HepG2 (cell line): ENCODE data around the gene RHBDD3. TPM values are rescaled to one million over a fixed set of nuclear protein-coding genes. Genes with fewer than 3 reads are reported as not detected.

Experiments used
- BORCS8-MEF2B ChIP-seq: sonication (generic); formaldehyde crosslinking; IDR thresholded peaks from 2 replicates; pipeline ENCODE4 v1.8.0; 2022; ENCODE audit warnings: mild to moderate bottlenecking, missing genetic modification reagents
- ETV6 ChIP-seq: sonication (generic); formaldehyde crosslinking; conservative IDR thresholded peaks from 2 replicates; pipeline ENCODE4 v1.4.0; 2020; ENCODE audit warnings: missing genetic modification reagents
- KLF11 ChIP-seq: IDR thresholded peaks from 2 replicates; pipeline ENCODE4 v1.6.1; 2016; ENCODE audit warnings: missing compliant biosample characterization
- NFIC ChIP-seq: IDR thresholded peaks from 2 replicates; pipeline ENCODE4 v1.6.1; 2012; ENCODE audit warnings: mild to moderate bottlenecking, low read length, inconsistent platforms
- PRPF4 ChIP-seq: fragments of 200-400 bp; formaldehyde crosslinking; IDR thresholded peaks from 2 replicates; pipeline ENCODE4 v1.6.1; 2016; ENCODE audit warnings: low read length, low read depth; ENCODE audit not compliant: poor library complexity, severe bottlenecking
- TAF1 ChIP-seq: sonication (generic); formaldehyde crosslinking; IDR thresholded peaks from 2 replicates; pipeline ENCODE4 v1.4.0; 2020; ENCODE audit warnings: missing genetic modification reagents
- ZBTB8A ChIP-seq: sonication (generic); formaldehyde crosslinking; IDR thresholded peaks from 2 replicates; pipeline ENCODE4 v1.4.0; 2020; ENCODE audit warnings: mild to moderate bottlenecking, low read depth, missing genetic modification reagents, borderline replicate concordance
- ZEB1 ChIP-seq: IDR thresholded peaks from 2 replicates; pipeline ENCODE4 v1.6.1; 2012; ENCODE audit warnings: mild to moderate bottlenecking, low read depth, inconsistent platforms; ENCODE audit not compliant: insufficient replicate concordance
- ZFP82 ChIP-seq: sonication (generic); formaldehyde crosslinking; IDR thresholded peaks from 2 replicates; pipeline ENCODE4 v1.5.1; 2020; ENCODE audit warnings: mild to moderate bottlenecking, missing genetic modification reagents, borderline replicate concordance
- ZNF207 ChIP-seq: fragments of 450-650 bp; IDR thresholded peaks from 2 replicates; pipeline ENCODE4 v1.6.1; 2016; ENCODE audit warnings: antibody characterized with exemption, borderline replicate concordance
- ZNF335 ChIP-seq: sonication (generic); formaldehyde crosslinking; IDR thresholded peaks from 2 replicates; pipeline ENCODE4 v1.4.0; 2020; ENCODE audit warnings: missing genetic modification reagents
- ZNF383 ChIP-seq: sonication (generic); formaldehyde crosslinking; IDR thresholded peaks from 2 replicates; pipeline ENCODE4 v1.4.0; 2020; ENCODE audit warnings: missing genetic modification reagents, mild to moderate bottlenecking, borderline replicate concordance
- ZNF75D ChIP-seq: sonication (generic); formaldehyde crosslinking; IDR thresholded peaks from 2 replicates; pipeline ENCODE4 v1.8.1; 2023; ENCODE audit warnings: missing genetic modification reagents, mild to moderate bottlenecking, borderline replicate concordance
- ZNF841 ChIP-seq: sonication (generic); formaldehyde crosslinking; IDR thresholded peaks from 2 replicates; pipeline ENCODE4 v1.8.1; 2023; ENCODE audit warnings: missing genetic modification reagents, borderline replicate concordance
- ZSCAN9 ChIP-seq: IDR thresholded peaks from 2 replicates; pipeline ENCODE4 v1.6.1; 2016; ENCODE audit warnings: borderline replicate concordance
- polyA plus RNA-seq, 8 experiments: library from polyadenylated mRNA; depleted of rRNA in 3 of 8; stranded (reverse) in 7 of 8; unstranded in 1 of 8; fragments of >200 nt; fragmentation: Illumina TruSeq in 4 of 8; extraction: Trizol in 4 of 8; gene quantifications; 2 replicates each; pipeline versions ENCODE4 v1.2.1 to v1.2.3, GENCODE V29; 2011 to 2016; ENCODE audit warnings: low read depth in 4 of 8, missing spikeins in 1 of 8, mixed read lengths in 1 of 8; ENCODE audit not compliant: insufficient read depth in 1 of 8
- total RNA-seq, 5 experiments: library from RNA; depleted of rRNA; stranded (reverse); fragments of >200 nt; fragmentation: Illumina TruSeq; extraction: Trizol; gene quantifications; 2 replicates each; pipeline ENCODE4 v1.2.3, GENCODE V29; 2016; ENCODE audit warnings: low read depth in 1 of 5
- TF ChIP-seq, protein P1 (sequence below): sonication (generic); formaldehyde crosslinking; IDR thresholded peaks from 2 replicates; pipeline ENCODE4 v1.4.0; 2020; ENCODE audit warnings: missing genetic modification reagents, borderline replicate concordance
- TF ChIP-seq, protein P2 (sequence below): sonication (generic); formaldehyde crosslinking; IDR thresholded peaks from 2 replicates; pipeline ENCODE4 v1.8.1; 2023; ENCODE audit warnings: mild to moderate bottlenecking, moderate library complexity, missing genetic modification reagents
- TF ChIP-seq, protein P3 (sequence below): fragments of 450-650 bp; IDR thresholded peaks from 2 replicates; pipeline ENCODE4 v1.6.1; 2017; ENCODE audit warnings: mild to moderate bottlenecking
- TF ChIP-seq, protein P4 (sequence below): sonication (generic); formaldehyde crosslinking; IDR thresholded peaks from 2 replicates; pipeline ENCODE4 v1.4.0; 2020; ENCODE audit warnings: missing genetic modification reagents

The RHBDD3 gene
- total and polyA plus RNA-seq, 2 of the 13 experiments (the other 11 are each of a cell fraction or from before 2014, with no cell fraction given), result 12.1 to 26.7 TPM

DNA sequence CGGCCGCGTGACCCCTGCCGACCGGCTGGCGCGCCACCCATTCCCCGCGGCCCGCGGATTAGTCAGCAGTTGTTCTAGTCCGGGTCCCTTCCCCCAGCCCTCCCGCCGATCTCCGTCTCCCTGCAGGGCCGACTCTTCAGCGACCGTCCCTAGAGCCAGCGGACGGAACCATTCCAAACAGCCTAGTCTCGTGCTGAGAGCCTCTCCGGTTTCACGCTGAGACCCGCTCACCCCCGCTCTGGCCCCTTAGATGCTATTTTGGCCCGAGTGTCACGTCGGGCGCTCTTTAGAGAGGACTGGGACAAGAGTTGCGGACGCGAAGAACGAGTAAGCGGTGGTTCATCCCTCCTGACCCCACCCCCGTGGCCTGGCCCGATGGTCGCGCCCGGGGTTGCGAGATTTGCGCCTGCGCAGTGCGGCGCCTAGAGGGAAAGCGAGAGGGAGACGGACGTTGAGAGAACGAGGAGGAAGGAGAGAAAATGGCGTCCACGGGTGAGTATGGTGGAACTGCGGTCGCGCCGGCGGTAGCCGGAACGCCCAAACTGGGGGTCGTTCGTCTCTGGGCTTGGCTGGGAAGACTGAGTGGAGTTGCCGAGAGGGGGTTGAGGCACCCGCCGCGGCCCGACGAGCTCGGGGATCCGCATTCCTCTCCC lies at the start of gene RHBDD3, which contains the start of gene EWSR1 (continued):
- TF ChIP-seq, protein P1, sequence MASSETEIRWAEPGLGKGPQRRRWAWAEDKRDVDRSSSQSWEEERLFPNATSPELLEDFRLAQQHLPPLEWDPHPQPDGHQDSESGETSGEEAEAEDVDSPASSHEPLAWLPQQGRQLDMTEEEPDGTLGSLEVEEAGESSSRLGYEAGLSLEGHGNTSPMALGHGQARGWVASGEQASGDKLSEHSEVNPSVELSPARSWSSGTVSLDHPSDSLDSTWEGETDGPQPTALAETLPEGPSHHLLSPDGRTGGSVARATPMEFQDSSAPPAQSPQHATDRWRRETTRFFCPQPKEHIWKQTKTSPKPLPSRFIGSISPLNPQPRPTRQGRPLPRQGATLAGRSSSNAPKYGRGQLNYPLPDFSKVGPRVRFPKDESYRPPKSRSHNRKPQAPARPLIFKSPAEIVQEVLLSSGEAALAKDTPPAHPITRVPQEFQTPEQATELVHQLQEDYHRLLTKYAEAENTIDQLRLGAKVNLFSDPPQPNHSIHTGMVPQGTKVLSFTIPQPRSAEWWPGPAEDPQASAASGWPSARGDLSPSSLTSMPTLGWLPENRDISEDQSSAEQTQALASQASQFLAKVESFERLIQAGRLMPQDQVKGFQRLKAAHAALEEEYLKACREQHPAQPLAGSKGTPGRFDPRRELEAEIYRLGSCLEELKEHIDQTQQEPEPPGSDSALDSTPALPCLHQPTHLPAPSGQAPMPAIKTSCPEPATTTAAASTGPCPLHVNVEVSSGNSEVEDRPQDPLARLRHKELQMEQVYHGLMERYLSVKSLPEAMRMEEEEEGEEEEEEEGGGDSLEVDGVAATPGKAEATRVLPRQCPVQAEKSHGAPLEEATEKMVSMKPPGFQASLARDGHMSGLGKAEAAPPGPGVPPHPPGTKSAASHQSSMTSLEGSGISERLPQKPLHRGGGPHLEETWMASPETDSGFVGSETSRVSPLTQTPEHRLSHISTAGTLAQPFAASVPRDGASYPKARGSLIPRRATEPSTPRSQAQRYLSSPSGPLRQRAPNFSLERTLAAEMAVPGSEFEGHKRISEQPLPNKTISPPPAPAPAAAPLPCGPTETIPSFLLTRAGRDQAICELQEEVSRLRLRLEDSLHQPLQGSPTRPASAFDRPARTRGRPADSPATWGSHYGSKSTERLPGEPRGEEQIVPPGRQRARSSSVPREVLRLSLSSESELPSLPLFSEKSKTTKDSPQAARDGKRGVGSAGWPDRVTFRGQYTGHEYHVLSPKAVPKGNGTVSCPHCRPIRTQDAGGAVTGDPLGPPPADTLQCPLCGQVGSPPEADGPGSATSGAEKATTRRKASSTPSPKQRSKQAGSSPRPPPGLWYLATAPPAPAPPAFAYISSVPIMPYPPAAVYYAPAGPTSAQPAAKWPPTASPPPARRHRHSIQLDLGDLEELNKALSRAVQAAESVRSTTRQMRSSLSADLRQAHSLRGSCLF, result peak; percentile 10; the same call in 1 of the 2 replicates
- TF ChIP-seq ZEB1 (peak; percentile 33), ZNF335 (CRISPR knock-in tag) (0 out of 2 replicates have a peak, but pooled peaks have one; percentile 15), ZNF75D (CRISPR knock-in tag) (0 out of 2 replicates have a peak, but pooled peaks have one; percentile 73), PRPF4 (peak; percentile 88), ZNF383 (CRISPR knock-in tag) (0 out of 2 replicates have a peak, but pooled peaks have one; percentile 82), ETV6 (CRISPR knock-in tag) (peak; percentile 15; the same call in 1 of the 2 replicates), ZBTB8A (no peak), KLF11 (CRISPR knock-in tag) (0 out of 2 replicates have a peak, but pooled peaks have one; percentile 23), ZNF841 (CRISPR knock-in tag) (0 out of 2 replicates have a peak, but pooled peaks have one; percentile 32), ZSCAN9 (CRISPR knock-in tag) (no peak; the same call in 1 of the 2 replicates), BORCS8-MEF2B (CRISPR knock-in tag) (peak; percentile 47), TAF1 (CRISPR knock-in tag) (peak; percentile 92), ZFP82 (CRISPR knock-in tag) (peak; percentile 63), ZNF207 (no peak), NFIC (peak; percentile 64; the same call in 1 of the 2 replicates)
- TF ChIP-seq, protein P2, sequence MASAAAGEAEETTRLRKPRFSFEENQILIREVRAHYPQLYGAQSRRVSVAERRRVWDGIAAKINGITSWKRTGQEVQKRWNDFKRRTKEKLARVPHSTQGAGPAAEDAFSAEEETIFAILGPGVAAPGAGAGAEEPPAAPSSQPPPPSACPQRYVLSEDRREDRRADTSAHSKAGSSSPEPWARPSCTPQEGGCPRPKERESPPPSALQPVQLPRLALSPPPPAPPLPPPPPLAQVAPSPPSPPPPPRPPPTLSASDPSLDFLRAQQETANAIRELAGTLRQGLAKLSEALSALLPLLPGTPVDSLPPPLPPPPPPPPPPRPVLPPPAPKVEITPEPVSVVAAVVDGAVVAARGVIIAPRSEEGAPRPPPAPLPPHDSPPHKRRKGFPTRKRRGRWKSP (CRISPR knock-in tag), result no peak; the same call in 1 of the 2 replicates
- TF ChIP-seq, protein P3, sequence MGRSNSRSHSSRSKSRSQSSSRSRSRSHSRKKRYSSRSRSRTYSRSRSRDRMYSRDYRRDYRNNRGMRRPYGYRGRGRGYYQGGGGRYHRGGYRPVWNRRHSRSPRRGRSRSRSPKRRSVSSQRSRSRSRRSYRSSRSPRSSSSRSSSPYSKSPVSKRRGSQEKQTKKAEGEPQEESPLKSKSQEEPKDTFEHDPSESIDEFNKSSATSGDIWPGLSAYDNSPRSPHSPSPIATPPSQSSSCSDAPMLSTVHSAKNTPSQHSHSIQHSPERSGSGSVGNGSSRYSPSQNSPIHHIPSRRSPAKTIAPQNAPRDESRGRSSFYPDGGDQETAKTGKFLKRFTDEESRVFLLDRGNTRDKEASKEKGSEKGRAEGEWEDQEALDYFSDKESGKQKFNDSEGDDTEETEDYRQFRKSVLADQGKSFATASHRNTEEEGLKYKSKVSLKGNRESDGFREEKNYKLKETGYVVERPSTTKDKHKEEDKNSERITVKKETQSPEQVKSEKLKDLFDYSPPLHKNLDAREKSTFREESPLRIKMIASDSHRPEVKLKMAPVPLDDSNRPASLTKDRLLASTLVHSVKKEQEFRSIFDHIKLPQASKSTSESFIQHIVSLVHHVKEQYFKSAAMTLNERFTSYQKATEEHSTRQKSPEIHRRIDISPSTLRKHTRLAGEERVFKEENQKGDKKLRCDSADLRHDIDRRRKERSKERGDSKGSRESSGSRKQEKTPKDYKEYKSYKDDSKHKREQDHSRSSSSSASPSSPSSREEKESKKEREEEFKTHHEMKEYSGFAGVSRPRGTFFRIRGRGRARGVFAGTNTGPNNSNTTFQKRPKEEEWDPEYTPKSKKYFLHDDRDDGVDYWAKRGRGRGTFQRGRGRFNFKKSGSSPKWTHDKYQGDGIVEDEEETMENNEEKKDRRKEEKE, result no peak
- TF ChIP-seq, protein P4, sequence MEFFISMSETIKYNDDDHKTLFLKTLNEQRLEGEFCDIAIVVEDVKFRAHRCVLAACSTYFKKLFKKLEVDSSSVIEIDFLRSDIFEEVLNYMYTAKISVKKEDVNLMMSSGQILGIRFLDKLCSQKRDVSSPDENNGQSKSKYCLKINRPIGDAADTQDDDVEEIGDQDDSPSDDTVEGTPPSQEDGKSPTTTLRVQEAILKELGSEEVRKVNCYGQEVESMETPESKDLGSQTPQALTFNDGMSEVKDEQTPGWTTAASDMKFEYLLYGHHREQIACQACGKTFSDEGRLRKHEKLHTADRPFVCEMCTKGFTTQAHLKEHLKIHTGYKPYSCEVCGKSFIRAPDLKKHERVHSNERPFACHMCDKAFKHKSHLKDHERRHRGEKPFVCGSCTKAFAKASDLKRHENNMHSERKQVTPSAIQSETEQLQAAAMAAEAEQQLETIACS, result 0 out of 2 replicates have a peak, but pooled peaks have one; percentile 30
